ENCODE measurements around the gene CD69.

Gene CD69

GRCh38 chr12:9760699-9761418, at the start of gene CD69:
TSS of gene CD69 (minus strand) at chr12:9760901. CDS start at chr12:9760820, 81 bp downstream.
- no peaks in the 10 kb centered on the region for H3K36me3 ChIP-seq (ENCODE audit: control insufficient read depth in 1 of 2, insufficient read depth in 2 of 2, low read length in 2 of 2)
- H3K4me3 ChIP-seq (ENCODE audit: low read depth in 1 of 2, low read length in 2 of 2) = peak within 1 kb of the TSS; percentile 38 to 63
- peak within 1 kb of the TSS; percentile 23 for H3K27ac ChIP-seq (ENCODE audit: low read depth, low read length)
- H3K4me1 ChIP-seq (ENCODE audit: control insufficient read depth in 1 of 2, insufficient read depth in 2 of 2, low read length in 2 of 2) = peaks cover 8 to 13% of the 10 kb centered on the region in 2 donors
- H3K27me3 ChIP-seq (ENCODE audit: control insufficient read depth in 1 of 2, insufficient read depth in 2 of 2, low read length in 2 of 2) = no peaks in the 10 kb centered on the region
- peak within 1 kb of the TSS in 1 of 2 donors; percentile 52 for H3K9ac ChIP-seq (ENCODE audit: low read depth in 1 of 2, low read length in 2 of 2)
- no peaks in the 10 kb centered on the region for H3K9me3 ChIP-seq (ENCODE audit: control insufficient read depth in 1 of 2, low read length in 2 of 2)

DNA sequence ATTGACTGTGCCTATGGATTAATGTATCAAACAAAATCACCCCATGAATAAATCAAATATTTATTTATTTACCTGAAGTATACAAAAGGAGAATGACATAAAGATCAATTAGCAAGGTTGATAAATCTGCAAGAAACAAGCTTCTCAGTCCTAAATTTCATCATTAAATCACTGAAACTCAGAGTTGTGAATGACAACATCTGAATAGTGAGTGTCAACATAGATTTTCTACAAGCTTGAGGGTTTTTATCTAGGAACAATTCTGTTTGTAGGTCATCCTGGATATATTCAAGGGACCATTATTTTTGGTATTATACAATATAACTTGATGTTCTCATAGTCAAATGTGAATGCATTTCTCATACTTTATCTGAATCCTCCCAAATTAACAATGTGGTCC, 49.2 kb upstream of the CD69 start:
- Histone ChIP-seq H3K27ac (ENCODE audit: low read depth, low read length) (no peak overlapping the region), H3K36me3 (ENCODE audit: control insufficient read depth in 1 of 2, insufficient read depth in 2 of 2, low read length in 2 of 2) (no peaks in the 10 kb centered on the region), H3K4me3 (ENCODE audit: low read depth in 1 of 2, low read length in 2 of 2) (no peak overlapping the region), H3K27me3 (ENCODE audit: control insufficient read depth in 1 of 2, insufficient read depth in 2 of 2, low read length in 2 of 2) (no peaks in the 10 kb centered on the region), H3K9ac (ENCODE audit: low read depth in 1 of 2, low read length in 2 of 2) (no peak overlapping the region), H3K9me3 (ENCODE audit: control insufficient read depth in 1 of 2, low read length in 2 of 2) (no peaks in the 10 kb centered on the region), H3K4me1 (ENCODE audit: control insufficient read depth in 1 of 2, insufficient read depth in 2 of 2, low read length in 2 of 2) (no peaks in the 10 kb centered on the region)

- Histone ChIP-seq H3K36me3 (ENCODE audit: control insufficient read depth in 1 of 2, insufficient read depth in 2 of 2, low read length in 2 of 2) (no peaks in the 10 kb centered on the region), H3K4me3 (ENCODE audit: low read depth in 1 of 2, low read length in 2 of 2) (no peak overlapping the region), H3K9ac (ENCODE audit: low read depth in 1 of 2, low read length in 2 of 2) (no peak overlapping the region), H3K27me3 (ENCODE audit: control insufficient read depth in 1 of 2, insufficient read depth in 2 of 2, low read length in 2 of 2) (no peaks in the 10 kb centered on the region), H3K9me3 (ENCODE audit: control insufficient read depth in 1 of 2, low read length in 2 of 2) (no peaks in the 10 kb centered on the region), H3K4me1 (ENCODE audit: control insufficient read depth in 1 of 2, insufficient read depth in 2 of 2, low read length in 2 of 2) (no peaks in the 10 kb centered on the region), H3K27ac (ENCODE audit: low read depth, low read length) (no peak overlapping the region)
Observed at GRCh38 chr12:9809338-9809737, 48.6 kb upstream of the CD69 start.

- Histone ChIP-seq H3K27me3 (ENCODE audit: control insufficient read depth in 1 of 2, insufficient read depth in 2 of 2, low read length in 2 of 2) (no peaks in the 10 kb centered on the region), H3K9ac (ENCODE audit: low read depth in 1 of 2, low read length in 2 of 2) (no peak overlapping the region)
Observed at GRCh38 chr12:9808504-9808903, 47.8 kb upstream of the CD69 start.

GRCh38 chr12:9806714-9807113, 46.0 kb upstream of the CD69 start:
- Histone ChIP-seq H3K4me1 (ENCODE audit: control insufficient read depth in 1 of 2, insufficient read depth in 2 of 2, low read length in 2 of 2) (no peaks in the 10 kb centered on the region), H3K9me3 (ENCODE audit: control insufficient read depth in 1 of 2, low read length in 2 of 2) (no peaks in the 10 kb centered on the region), H3K27ac (ENCODE audit: low read depth, low read length) (no peak overlapping the region), H3K27me3 (ENCODE audit: control insufficient read depth in 1 of 2, insufficient read depth in 2 of 2, low read length in 2 of 2) (no peaks in the 10 kb centered on the region), H3K36me3 (ENCODE audit: control insufficient read depth in 1 of 2, insufficient read depth in 2 of 2, low read length in 2 of 2) (no peaks in the 10 kb centered on the region), H3K9ac (ENCODE audit: low read depth in 1 of 2, low read length in 2 of 2) (no peak overlapping the region), H3K4me3 (ENCODE audit: low read depth in 1 of 2, low read length in 2 of 2) (no peak overlapping the region)

More at GRCh38 chr12:9808504-9808903, 47.8 kb upstream of the CD69 start:
- H3K27ac ChIP-seq (ENCODE audit: low read depth, low read length) = no peak overlapping the region
- H3K4me1 ChIP-seq (ENCODE audit: control insufficient read depth in 1 of 2, insufficient read depth in 2 of 2, low read length in 2 of 2) = no peaks in the 10 kb centered on the region
- no peak overlapping the region for H3K4me3 ChIP-seq (ENCODE audit: low read depth in 1 of 2, low read length in 2 of 2)
- H3K36me3 ChIP-seq (ENCODE audit: control insufficient read depth in 1 of 2, insufficient read depth in 2 of 2, low read length in 2 of 2) = no peaks in the 10 kb centered on the region
- no peaks in the 10 kb centered on the region for H3K9me3 ChIP-seq (ENCODE audit: control insufficient read depth in 1 of 2, low read length in 2 of 2)

DNA sequence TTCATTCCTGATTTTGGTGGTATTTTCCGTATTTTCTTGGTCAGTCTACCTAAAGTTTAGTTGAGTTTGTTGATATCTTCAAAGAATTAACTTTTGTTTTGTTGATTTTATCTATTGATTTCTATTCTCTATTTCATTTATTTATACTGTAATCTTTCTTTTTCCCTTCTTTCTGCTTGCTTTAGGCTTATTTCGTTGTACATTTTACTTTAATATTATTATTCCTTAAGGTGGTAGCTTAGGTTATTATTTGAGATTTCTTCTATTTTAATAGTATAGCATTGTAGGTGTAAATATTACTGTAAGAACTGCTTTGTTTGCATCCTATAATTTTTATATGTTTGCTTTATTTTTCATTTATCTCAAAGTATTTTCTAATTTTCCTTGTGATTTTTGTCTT, 45.2 kb upstream of the CD69 start:
- H3K36me3 ChIP-seq (ENCODE audit: control insufficient read depth in 1 of 2, insufficient read depth in 2 of 2, low read length in 2 of 2) = no peaks in the 10 kb centered on the region
- H3K27me3 ChIP-seq (ENCODE audit: control insufficient read depth in 1 of 2, insufficient read depth in 2 of 2, low read length in 2 of 2) = no peaks in the 10 kb centered on the region
- no peaks in the 10 kb centered on the region for H3K4me1 ChIP-seq (ENCODE audit: control insufficient read depth in 1 of 2, insufficient read depth in 2 of 2, low read length in 2 of 2)
- no peaks in the 10 kb centered on the region for H3K9me3 ChIP-seq (ENCODE audit: control insufficient read depth in 1 of 2, low read length in 2 of 2)
- no peak overlapping the region for H3K27ac ChIP-seq (ENCODE audit: low read depth, low read length)
- no peak overlapping the region for H3K9ac ChIP-seq (ENCODE audit: low read depth in 1 of 2, low read length in 2 of 2)
- H3K4me3 ChIP-seq (ENCODE audit: low read depth in 1 of 2, low read length in 2 of 2) = no peak overlapping the region

DNA sequence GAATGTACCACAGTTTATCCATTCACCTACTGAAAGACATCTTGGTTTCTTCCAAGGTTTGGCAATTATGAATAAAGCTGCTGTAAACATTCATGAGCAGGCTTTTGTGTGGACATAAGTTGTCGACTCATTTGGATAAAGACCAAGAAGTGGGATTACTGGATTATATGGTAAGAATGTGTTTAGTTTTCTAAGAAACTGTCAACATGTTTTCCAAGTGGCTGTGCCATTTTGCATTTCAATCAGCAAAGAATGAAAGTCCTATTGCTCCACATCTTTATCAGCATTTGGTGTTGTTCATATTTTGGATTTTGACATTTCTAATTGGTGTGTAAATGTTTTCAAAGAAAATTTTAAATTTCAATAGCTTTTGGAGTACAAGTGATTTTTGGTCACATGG, 39.3 kb upstream of the CD69 start:
- Histone ChIP-seq H3K4me3 (ENCODE audit: low read depth in 1 of 2, low read length in 2 of 2) (no peak overlapping the region), H3K4me1 (ENCODE audit: control insufficient read depth in 1 of 2, insufficient read depth in 2 of 2, low read length in 2 of 2) (no peaks in the 10 kb centered on the region), H3K9me3 (ENCODE audit: control insufficient read depth in 1 of 2, low read length in 2 of 2) (no peaks in the 10 kb centered on the region), H3K27me3 (ENCODE audit: control insufficient read depth in 1 of 2, insufficient read depth in 2 of 2, low read length in 2 of 2) (no peaks in the 10 kb centered on the region), H3K9ac (ENCODE audit: low read depth in 1 of 2, low read length in 2 of 2) (no peak overlapping the region), H3K27ac (ENCODE audit: low read depth, low read length) (no peak overlapping the region), H3K36me3 (ENCODE audit: control insufficient read depth in 1 of 2, insufficient read depth in 2 of 2, low read length in 2 of 2) (no peaks in the 10 kb centered on the region)

- Histone ChIP-seq H3K27me3 (ENCODE audit: control insufficient read depth in 1 of 2, insufficient read depth in 2 of 2, low read length in 2 of 2) (no peaks in the 10 kb centered on the region), H3K9ac (ENCODE audit: low read depth in 1 of 2, low read length in 2 of 2) (no peak overlapping the region), H3K4me3 (ENCODE audit: low read depth in 1 of 2, low read length in 2 of 2) (no peak overlapping the region), H3K36me3 (ENCODE audit: control insufficient read depth in 1 of 2, insufficient read depth in 2 of 2, low read length in 2 of 2) (no peaks in the 10 kb centered on the region), H3K9me3 (ENCODE audit: control insufficient read depth in 1 of 2, low read length in 2 of 2) (no peaks in the 10 kb centered on the region), H3K27ac (ENCODE audit: low read depth, low read length) (no peak overlapping the region), H3K4me1 (ENCODE audit: control insufficient read depth in 1 of 2, insufficient read depth in 2 of 2, low read length in 2 of 2) (peaks cover 3 to 4% of the 10 kb centered on the region in 2 donors)
Observed at GRCh38 chr12:9797722-9798619, 37.3 kb upstream of the CD69 start.

GRCh38 chr12:9796971-9797370, 36.3 kb upstream of the CD69 start:
- H3K4me3 ChIP-seq (ENCODE audit: low read depth in 1 of 2, low read length in 2 of 2) = no peak overlapping the region
- no peak overlapping the region for H3K9ac ChIP-seq (ENCODE audit: low read depth in 1 of 2, low read length in 2 of 2)
- H3K27me3 ChIP-seq (ENCODE audit: control insufficient read depth in 1 of 2, insufficient read depth in 2 of 2, low read length in 2 of 2) = no peaks in the 10 kb centered on the region
- no peaks in the 10 kb centered on the region for H3K36me3 ChIP-seq (ENCODE audit: control insufficient read depth in 1 of 2, insufficient read depth in 2 of 2, low read length in 2 of 2)
- H3K9me3 ChIP-seq (ENCODE audit: control insufficient read depth in 1 of 2, low read length in 2 of 2) = no peaks in the 10 kb centered on the region
- no peak overlapping the region for H3K27ac ChIP-seq (ENCODE audit: low read depth, low read length)
- H3K4me1 ChIP-seq (ENCODE audit: control insufficient read depth in 1 of 2, insufficient read depth in 2 of 2, low read length in 2 of 2) = peaks cover 3 to 10% of the 10 kb centered on the region in 2 donors

- Histone ChIP-seq H3K4me3 (ENCODE audit: low read depth in 1 of 2, low read length in 2 of 2) (no peak overlapping the region), H3K27ac (ENCODE audit: low read depth, low read length) (no peak overlapping the region), H3K27me3 (ENCODE audit: control insufficient read depth in 1 of 2, insufficient read depth in 2 of 2, low read length in 2 of 2) (no peaks in the 10 kb centered on the region)
Observed at GRCh38 chr12:9796346-9796745, 35.6 kb upstream of the CD69 start.

More at GRCh38 chr12:9796346-9796745, 35.6 kb upstream of the CD69 start:
- H3K4me1 ChIP-seq (ENCODE audit: control insufficient read depth in 1 of 2, insufficient read depth in 2 of 2, low read length in 2 of 2) = peaks cover 3 to 10% of the 10 kb centered on the region in 2 donors
- H3K36me3 ChIP-seq (ENCODE audit: control insufficient read depth in 1 of 2, insufficient read depth in 2 of 2, low read length in 2 of 2) = no peaks in the 10 kb centered on the region
- no peaks in the 10 kb centered on the region for H3K9me3 ChIP-seq (ENCODE audit: control insufficient read depth in 1 of 2, low read length in 2 of 2)
- H3K9ac ChIP-seq (ENCODE audit: low read depth in 1 of 2, low read length in 2 of 2) = no peak overlapping the region
